WTC11 (cell line): Measurements from ENCODE around the gene EXOC3L2.

Experiments used
- CTCF ChIP-seq: fragments of 200-600 bp; IDR thresholded peaks from 2 replicates; pipeline ENCODE4 v1.8.0; 2022; ENCODE audit warnings: antibody characterized with exemption
- ELF4 ChIP-seq: sonication (generic); formaldehyde crosslinking; IDR thresholded peaks from 2 replicates; pipeline ENCODE4 v1.8.1; 2022; ENCODE audit warnings: low read depth, mild to moderate bottlenecking, moderate library complexity, missing genetic modification reagents
- MLX ChIP-seq: sonication (generic); formaldehyde crosslinking; IDR thresholded peaks from 2 replicates; pipeline ENCODE4 v1.8.1; 2023; ENCODE audit warnings: mild to moderate bottlenecking, missing genetic modification reagents, moderate library complexity
- OVOL2 ChIP-seq: fragments of 250-450 bp; sonication (Bioruptor Pico); IDR thresholded peaks from 2 replicates; pipeline ENCODE4 v1.9.0; 2021; ENCODE audit warnings: mild to moderate bottlenecking, borderline replicate concordance
- RELA ChIP-seq: sonication (generic); formaldehyde crosslinking; IDR thresholded peaks from 2 replicates; pipeline ENCODE4 v1.8.1; 2022; ENCODE audit warnings: missing genetic modification reagents, mild to moderate bottlenecking, borderline replicate concordance
- TEAD4 ChIP-seq: sonication (generic); formaldehyde crosslinking; IDR thresholded peaks from 2 replicates; pipeline ENCODE4 v1.8.0; 2022; ENCODE audit warnings: mild to moderate bottlenecking, missing genetic modification reagents
- ZNF121 ChIP-seq: sonication (generic); formaldehyde crosslinking; IDR thresholded peaks from 2 replicates; pipeline ENCODE4 v1.8.0; 2023; ENCODE audit warnings: missing genetic modification reagents
- ZNF512 ChIP-seq: sonication (generic); formaldehyde crosslinking; IDR thresholded peaks from 2 replicates; pipeline ENCODE4 v1.8.1; 2022; ENCODE audit warnings: missing genetic modification reagents, borderline replicate concordance

- TF ChIP-seq CTCF: no peak
- TF ChIP-seq ZNF512: no peak
- TF ChIP-seq ZNF121: no peak
- TF ChIP-seq MLX (CRISPR knock-in tag): no peak
- TF ChIP-seq ELF4 (CRISPR knock-in tag): no peak
- TF ChIP-seq OVOL2 (CRISPR knock-in tag): no peak
- TF ChIP-seq TEAD4: no peak
- TF ChIP-seq RELA (CRISPR knock-in tag): no peak
These were observed 81.3 kb downstream of the EXOC3L2 start for GRCh38 chr19:45163751-45164460.
